Measurements from ENCODE around the gene SNX25. TPM values are rescaled to one million over a fixed set of nuclear protein-coding genes. Genes with fewer than 3 reads are reported as not detected.

The SNX25 gene
- total and polyA plus RNA-seq, 2 donors (not counting 1 experiment from before 2014, with no cell fraction given): 11.1 to 32.9 TPM

- Histone ChIP-seq H3K9me3 (ENCODE audit: control insufficient read depth, insufficient read depth, low read depth, low read length) (no peaks in the 10 kb centered on the region), H3K36me3 (ENCODE audit: control insufficient read depth, insufficient read depth, low read length) (no peaks in the 10 kb centered on the region), H3K4me3 (replicated peaks in 1 of 4; ENCODE audit: control extremely low read depth in 1 of 4, insufficient read depth in 1 of 4, low read depth in 3 of 4, low read length in 4 of 4) (no peak overlapping the region), H4K20me1 (ENCODE audit: control insufficient read depth, extremely low read depth, insufficient read depth, low read length) (no peaks in the 10 kb centered on the region), H3K27ac (ENCODE audit: insufficient read depth, low read length) (no peak overlapping the region), H3K9ac (ENCODE audit: insufficient read depth, low read length) (no peak overlapping the region), H3K27me3 (ENCODE audit: control insufficient read depth, insufficient read depth, low read length) (no peaks in the 10 kb centered on the region), H3K79me2 (ENCODE audit: control insufficient read depth, insufficient read depth, low read length) (peaks cover 24% of the 10 kb centered on the region), H3K4me2 (ENCODE audit: extremely low read depth, insufficient read depth, low read length) (no peak overlapping the region), H3K4me1 (ENCODE audit: control insufficient read depth, extremely low read depth, insufficient read depth, low read length) (peaks cover 9% of the 10 kb centered on the region), H2AFZ (ENCODE audit: low read length) (no peak overlapping the region)
- TF ChIP-seq CTCF (conservative IDR thresholded peaks at IDR 0.05 in 1 of 2, IDR thresholded peaks at IDR 0.05 in 1 of 2; ENCODE audit: low read depth in 1 of 2, low read length in 2 of 2) (peak in 1 of 2 donors; percentile 31), EZH2 (IDR thresholded peaks at IDR 0.05; ENCODE audit: low read length, missing control alignments) (no peak)
- DNase-seq (ENCODE audit: low read depth in 2 of 2): no peak
Measured at GRCh38 chr4:185224597-185224996, 15.2 kb downstream of the SNX25 start.

- peaks cover 7% of the 10 kb centered on the region for H3K4me1 ChIP-seq (ENCODE audit: control insufficient read depth, extremely low read depth, insufficient read depth, low read length)
- no peak overlapping the region for H2AFZ ChIP-seq (ENCODE audit: low read length)
- H3K36me3 ChIP-seq (ENCODE audit: control insufficient read depth, insufficient read depth, low read length): no peaks in the 10 kb centered on the region
- H3K9me3 ChIP-seq (ENCODE audit: control insufficient read depth, insufficient read depth, low read depth, low read length): no peaks in the 10 kb centered on the region
- no peaks in the 10 kb centered on the region for H4K20me1 ChIP-seq (ENCODE audit: control insufficient read depth, extremely low read depth, insufficient read depth, low read length)
- H3K27ac ChIP-seq (ENCODE audit: insufficient read depth, low read length): no peak overlapping the region
- TF ChIP-seq CTCF (conservative IDR thresholded peaks at IDR 0.05 in 1 of 2, IDR thresholded peaks at IDR 0.05 in 1 of 2; ENCODE audit: low read depth in 1 of 2, low read length in 2 of 2) (no peak), EZH2 (IDR thresholded peaks at IDR 0.05; ENCODE audit: low read length, missing control alignments) (no peak)
- no peak overlapping the region for H3K4me3 ChIP-seq (replicated peaks in 1 of 4; ENCODE audit: control extremely low read depth in 1 of 4, insufficient read depth in 1 of 4, low read depth in 3 of 4, low read length in 4 of 4)
- no peak for DNase-seq (ENCODE audit: low read depth in 2 of 2)
- H3K4me2 ChIP-seq (ENCODE audit: extremely low read depth, insufficient read depth, low read length): no peak overlapping the region
- H3K79me2 ChIP-seq (ENCODE audit: control insufficient read depth, insufficient read depth, low read length): peaks cover 25% of the 10 kb centered on the region
- H3K9ac ChIP-seq (ENCODE audit: insufficient read depth, low read length): no peak overlapping the region
- no peaks in the 10 kb centered on the region for H3K27me3 ChIP-seq (ENCODE audit: control insufficient read depth, insufficient read depth, low read length)
Measured at GRCh38 chr4:185225940-185226339, 16.5 kb downstream of the SNX25 start.

- Histone ChIP-seq H3K4me1 (ENCODE audit: control insufficient read depth, extremely low read depth, insufficient read depth, low read length) (peaks cover 2% of the 10 kb centered on the region), H3K9me3 (ENCODE audit: control insufficient read depth, insufficient read depth, low read depth, low read length) (no peaks in the 10 kb centered on the region), H3K9ac (ENCODE audit: insufficient read depth, low read length) (no peak overlapping the region), H2AFZ (ENCODE audit: low read length) (no peak overlapping the region), H3K4me3 (replicated peaks in 1 of 4; ENCODE audit: control extremely low read depth in 1 of 4, insufficient read depth in 1 of 4, low read depth in 3 of 4, low read length in 4 of 4) (no peak overlapping the region), H3K27me3 (ENCODE audit: control insufficient read depth, insufficient read depth, low read length) (no peaks in the 10 kb centered on the region), H3K27ac (ENCODE audit: insufficient read depth, low read length) (no peak overlapping the region), H3K36me3 (ENCODE audit: control insufficient read depth, insufficient read depth, low read length) (no peaks in the 10 kb centered on the region), H3K4me2 (ENCODE audit: extremely low read depth, insufficient read depth, low read length) (no peak overlapping the region), H3K79me2 (ENCODE audit: control insufficient read depth, insufficient read depth, low read length) (peaks cover 20% of the 10 kb centered on the region), H4K20me1 (ENCODE audit: control insufficient read depth, extremely low read depth, insufficient read depth, low read length) (no peaks in the 10 kb centered on the region)
- DNase-seq (ENCODE audit: low read depth in 2 of 2): peak in 1 of 2 donors; percentile 34
- TF ChIP-seq CTCF (conservative IDR thresholded peaks at IDR 0.05 in 1 of 2, IDR thresholded peaks at IDR 0.05 in 1 of 2; ENCODE audit: low read depth in 1 of 2, low read length in 2 of 2) (peak; percentile 18 to 31), EZH2 (IDR thresholded peaks at IDR 0.05; ENCODE audit: low read length, missing control alignments) (no peak)
Measured at GRCh38 chr4:185227131-185227551, 17.7 kb downstream of the SNX25 start.
